Peyer's patch (tissue), 4 donors: ENCODE data around the gene PTPRK.

Source experiments
- CTCF ChIP-seq, 6 experiments: fragments of 450-650 bp in 4 of 6; fragments of 200-600 bp in 2 of 6; sonication (generic) in 1 of 6; IDR thresholded peaks; one replicate each; pipeline ENCODE4 v1.5.1; 2017 to 2019; ENCODE audit warnings: antibody characterized with exemption in 6 of 6, mild to moderate bottlenecking in 3 of 6, moderate library complexity in 1 of 6
- POLR2A ChIP-seq, 2 donors: fragments of 450-650 bp; IDR thresholded peaks; one replicate each; pipeline ENCODE4 v1.5.1; 2017; ENCODE audit warnings: antibody characterized with exemption in 2 of 2, mild to moderate bottlenecking in 2 of 2, moderate library complexity in 2 of 2

- TF ChIP-seq CTCF (IDR thresholded peaks at IDR 0.05) (no peak), POLR2A (IDR thresholded peaks at IDR 0.05) (no peak)
Measured at GRCh38 chr6:127932708-127933107, 587.7 kb downstream of the PTPRK start.
